Effector memory CD4-positive, alpha-beta T cell (primary cell): Measurements from ENCODE around the gene KREMEN2.

ENCODE experiments used
- DNase-seq, 3 donors: peaks; one replicate each; pipeline ENCODE4 v3.0.0-alpha.2; 2020
- H3K27ac ChIP-seq: 2 replicates; pipeline ENCODE4 v1.7.0; 2013; ENCODE audit warnings: mild to moderate bottlenecking, low read length, moderate library complexity; ENCODE audit not compliant: insufficient read depth, poor library complexity, severe bottlenecking
- H3K27me3 ChIP-seq: replicated peaks from 2 replicates; pipeline ENCODE4 v1.7.0; 2013; ENCODE audit warnings: mild to moderate bottlenecking, low read length; ENCODE audit not compliant: insufficient read depth, control insufficient read depth, poor library complexity, severe bottlenecking
- H3K36me3 ChIP-seq: 2 replicates; pipeline ENCODE4 v1.7.0; 2013; ENCODE audit warnings: mild to moderate bottlenecking, low read length, moderate library complexity; ENCODE audit not compliant: control insufficient read depth, insufficient read depth
- H3K4me1 ChIP-seq: 2 replicates; pipeline ENCODE4 v1.7.0; 2013; ENCODE audit warnings: low read length, mild to moderate bottlenecking; ENCODE audit not compliant: control insufficient read depth, insufficient read depth, poor library complexity, severe bottlenecking
- H3K4me3 ChIP-seq: 2 replicates; pipeline ENCODE4 v1.7.0; 2013; ENCODE audit warnings: low read length, low read depth, mild to moderate bottlenecking; ENCODE audit not compliant: insufficient read depth, poor library complexity, severe bottlenecking
- H3K9me3 ChIP-seq: 2 replicates; pipeline ENCODE4 v1.7.0; 2013; ENCODE audit warnings: mild to moderate bottlenecking, low read length, moderate library complexity; ENCODE audit not compliant: control insufficient read depth
- total RNA-seq, 3 donors: gene quantifications; one replicate each; lab custom pipeline; 2026; lab: John Stamatoyannopoulos, UW

The KREMEN2 gene, protein sequence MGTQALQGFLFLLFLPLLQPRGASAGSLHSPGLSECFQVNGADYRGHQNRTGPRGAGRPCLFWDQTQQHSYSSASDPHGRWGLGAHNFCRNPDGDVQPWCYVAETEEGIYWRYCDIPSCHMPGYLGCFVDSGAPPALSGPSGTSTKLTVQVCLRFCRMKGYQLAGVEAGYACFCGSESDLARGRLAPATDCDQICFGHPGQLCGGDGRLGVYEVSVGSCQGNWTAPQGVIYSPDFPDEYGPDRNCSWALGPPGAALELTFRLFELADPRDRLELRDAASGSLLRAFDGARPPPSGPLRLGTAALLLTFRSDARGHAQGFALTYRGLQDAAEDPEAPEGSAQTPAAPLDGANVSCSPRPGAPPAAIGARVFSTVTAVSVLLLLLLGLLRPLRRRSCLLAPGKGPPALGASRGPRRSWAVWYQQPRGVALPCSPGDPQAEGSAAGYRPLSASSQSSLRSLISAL
- total RNA-seq = 0 to 0.09 (median 0) reads per million in 3 donors

DNA sequence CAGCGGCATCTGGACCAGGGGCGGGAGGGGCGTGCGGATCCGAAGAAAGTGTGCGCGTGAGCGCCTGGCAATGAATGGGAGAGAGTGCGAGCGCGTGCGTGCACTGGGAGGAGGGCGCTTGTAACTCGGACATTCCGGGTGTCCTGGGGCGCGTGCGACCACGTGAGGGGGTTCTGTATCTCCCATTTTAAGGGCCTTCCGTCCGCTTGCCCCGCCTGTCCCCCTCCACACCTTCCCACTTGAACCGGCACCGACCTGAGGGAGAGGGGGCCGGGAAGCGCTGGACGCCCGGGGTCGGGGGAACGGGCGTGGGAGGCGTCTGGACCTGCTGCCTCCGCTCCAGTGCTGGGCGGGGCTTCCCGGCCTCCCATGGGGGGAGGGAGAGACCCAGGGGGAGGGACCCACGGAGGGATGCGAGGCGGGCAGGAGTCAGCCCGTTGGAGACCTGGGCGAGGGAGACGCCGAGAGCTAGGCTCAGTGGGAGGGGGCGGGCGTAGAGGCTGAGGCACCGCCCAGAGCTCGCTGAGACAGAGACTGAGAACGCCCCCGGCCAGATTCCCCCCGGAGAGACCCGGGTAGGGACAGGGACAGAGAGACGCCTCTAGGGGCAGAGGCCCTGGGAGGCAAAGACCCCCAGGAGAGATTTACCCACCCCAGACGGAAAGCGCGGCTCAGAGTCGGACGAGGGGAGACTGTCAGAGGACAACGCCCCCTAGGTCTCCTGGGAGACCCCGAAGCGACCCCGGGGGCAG is at the start of gene KREMEN2:
Gene KREMEN2, plus strand, starts transcription at position 553 of the 752 bp plus-strand sequence. CDS start 246 bp downstream, outside the sequence.
- Histone ChIP-seq H3K27me3 (peaks cover 70% of the 10 kb centered on the region), H3K4me1 (peaks cover 61% of the 10 kb centered on the region), H3K9me3 (no peaks in the 10 kb centered on the region), H3K27ac (no peak within 1 kb of the TSS), H3K36me3 (no peaks in the 10 kb centered on the region), H3K4me3 (peak within 1 kb of the TSS; percentile 49)
- DNase-seq = no peak

DNA sequence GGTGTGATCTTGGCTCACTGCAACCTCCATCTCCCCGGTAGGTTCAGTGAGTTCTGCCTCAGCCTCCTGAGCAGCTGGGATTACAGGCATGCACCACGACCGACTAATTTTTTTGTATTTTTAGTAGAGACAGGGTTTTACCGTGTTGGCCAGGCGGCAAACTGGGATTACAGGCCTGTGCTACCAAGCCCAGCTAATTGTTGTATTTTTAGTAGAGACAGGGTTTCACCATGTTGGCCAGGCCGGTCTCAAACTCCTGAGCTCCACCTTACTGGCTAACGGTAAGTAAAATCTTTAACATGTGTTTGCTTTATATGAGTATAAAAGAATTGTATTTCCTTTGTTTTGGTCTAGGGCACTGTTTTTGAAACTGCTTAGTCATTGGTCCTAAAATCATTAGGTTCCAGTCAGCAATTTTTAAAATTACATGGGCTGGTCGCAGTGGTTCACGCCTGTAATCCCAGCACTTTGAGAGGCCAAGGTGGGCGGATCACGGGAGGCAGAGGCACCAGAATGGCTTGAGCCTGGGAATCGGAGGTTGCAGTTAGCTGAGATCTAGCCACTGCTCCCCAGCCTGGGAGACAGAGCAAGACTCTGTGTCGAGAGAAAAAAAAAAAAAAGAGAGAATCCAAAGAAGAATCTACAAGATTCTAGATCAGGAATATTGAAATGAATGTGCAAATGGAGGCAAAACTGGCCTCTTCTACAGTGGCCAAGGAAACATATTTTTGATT is 48.7 kb upstream of the KREMEN2 start:
- H3K27me3 ChIP-seq = no peaks in the 10 kb centered on the region
- H3K27ac ChIP-seq = no peak overlapping the region
- H3K4me1 ChIP-seq = peaks cover 13% of the 10 kb centered on the region
- DNase-seq = no peak
- H3K4me3 ChIP-seq = no peak overlapping the region
- H3K36me3 ChIP-seq = peaks cover 8% of the 10 kb centered on the region
- no peaks in the 10 kb centered on the region for H3K9me3 ChIP-seq

DNA sequence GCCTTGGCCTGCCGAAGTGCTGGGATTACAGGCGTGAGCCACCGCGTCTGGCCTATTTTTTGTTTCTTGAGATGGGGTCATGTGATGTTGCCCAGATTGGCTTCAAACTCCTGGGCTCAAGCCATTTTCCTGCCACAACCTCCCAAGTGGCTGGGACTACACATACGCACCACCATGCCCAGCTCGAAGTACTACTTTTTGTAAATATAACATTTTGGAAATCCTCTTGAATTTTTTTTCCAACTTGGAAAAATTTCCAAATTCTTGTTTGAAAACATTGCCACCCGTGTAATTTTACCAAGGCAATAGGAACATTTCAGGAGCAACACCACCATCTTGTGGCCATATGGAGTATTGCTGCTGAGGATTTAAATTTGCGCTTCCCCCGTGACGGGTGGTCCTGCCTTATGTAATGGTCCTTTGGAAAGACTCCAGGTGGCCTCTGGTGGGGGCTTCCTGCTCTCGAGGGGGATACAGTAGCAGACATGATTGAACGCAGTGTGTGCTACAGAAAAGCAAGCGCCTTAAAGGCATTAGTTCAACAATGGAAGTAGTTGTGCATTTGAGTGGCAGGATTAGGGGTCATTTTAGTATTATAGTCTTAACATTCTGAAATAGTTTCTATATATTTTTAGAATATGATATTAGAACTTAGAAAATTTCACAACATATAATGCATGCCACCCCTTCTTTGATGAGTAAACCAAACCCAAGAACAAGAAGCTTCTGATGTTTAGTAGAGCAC is 44.4 kb upstream of the KREMEN2 start:
- peak; percentile 37 to 51 (median 39) for DNase-seq
- Histone ChIP-seq H3K36me3 (peaks cover 3% of the 10 kb centered on the region), H3K27ac (no peak overlapping the region)

DNA sequence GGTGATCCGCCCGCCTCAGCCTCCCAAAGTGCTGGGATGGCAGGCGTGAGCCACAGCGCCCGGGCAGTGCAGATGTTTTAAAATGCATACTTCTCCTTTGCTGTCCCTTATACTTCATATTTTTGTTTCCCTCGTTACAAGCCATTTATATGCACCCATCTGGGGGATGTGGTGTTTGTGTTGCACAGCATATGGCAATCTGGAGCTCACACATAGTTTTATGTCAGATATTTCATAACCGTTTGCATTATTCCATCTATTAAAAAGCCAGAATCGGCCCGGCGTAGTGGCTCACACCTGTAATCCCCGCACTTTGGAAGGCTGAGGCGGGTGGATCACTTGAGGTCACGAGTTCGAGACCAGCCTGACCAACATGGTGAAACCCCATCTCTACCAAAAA is 40.6 kb upstream of the KREMEN2 start:
- Histone ChIP-seq H3K4me3 (no peak overlapping the region), H3K27ac (no peak overlapping the region), H3K4me1 (no peaks in the 10 kb centered on the region), H3K27me3 (no peaks in the 10 kb centered on the region), H3K36me3 (peaks cover 3% of the 10 kb centered on the region), H3K9me3 (no peaks in the 10 kb centered on the region)
- no peak for DNase-seq

More for the DNA sequence above, 44.4 kb upstream of the KREMEN2 start:
- H3K4me1 ChIP-seq = no peaks in the 10 kb centered on the region
- H3K9me3 ChIP-seq = no peaks in the 10 kb centered on the region
- no peaks in the 10 kb centered on the region for H3K27me3 ChIP-seq
- H3K4me3 ChIP-seq = no peak overlapping the region

DNA sequence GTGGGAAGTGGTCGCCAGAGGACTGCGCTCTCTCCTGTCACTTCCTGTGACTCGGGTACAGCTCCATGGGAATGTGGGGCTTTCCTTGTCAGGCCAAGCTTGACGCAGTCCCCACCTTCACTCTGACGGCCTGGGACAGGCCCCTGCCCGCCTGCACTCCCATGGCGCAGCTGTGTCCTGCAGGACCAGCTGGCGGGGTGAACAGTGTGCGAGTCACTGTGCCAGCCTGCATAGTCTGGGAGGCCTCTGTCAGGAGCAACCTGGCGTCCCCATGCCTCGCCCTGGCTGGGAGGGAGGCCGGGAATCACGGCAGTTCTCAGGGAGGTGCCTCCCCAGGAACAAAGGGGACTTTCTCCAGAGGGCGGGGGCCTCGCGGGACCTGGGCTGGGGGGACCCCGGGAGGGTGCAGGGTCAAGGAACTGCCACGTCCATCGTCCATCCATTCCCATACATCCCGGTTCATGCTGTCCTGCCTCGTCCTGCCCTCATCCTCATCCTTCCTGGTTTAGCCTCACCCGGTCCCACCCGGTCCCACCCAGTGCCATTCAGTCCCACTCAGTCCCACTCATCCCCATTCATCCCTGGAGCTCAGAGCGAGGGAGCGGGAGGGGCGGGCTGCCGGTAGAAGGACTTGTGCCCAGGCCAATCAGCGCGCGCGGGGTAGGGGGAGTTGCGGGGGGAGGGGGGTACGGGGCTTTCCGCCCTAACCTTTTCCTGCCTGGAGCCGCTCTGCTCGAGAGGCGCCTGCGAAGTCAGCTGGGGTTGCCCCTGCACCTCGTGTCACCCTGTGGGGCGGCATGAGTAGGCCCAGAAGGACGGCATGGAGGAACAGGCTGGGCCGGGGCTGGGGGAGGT is 38.9 kb upstream of the KREMEN2 start:
- Histone ChIP-seq H3K4me1 (no peaks in the 10 kb centered on the region), H3K27me3 (no peaks in the 10 kb centered on the region), H3K9me3 (no peaks in the 10 kb centered on the region), H3K27ac (no peak overlapping the region), H3K36me3 (peaks cover 9% of the 10 kb centered on the region), H3K4me3 (no peak overlapping the region)
- no peak for DNase-seq

DNA sequence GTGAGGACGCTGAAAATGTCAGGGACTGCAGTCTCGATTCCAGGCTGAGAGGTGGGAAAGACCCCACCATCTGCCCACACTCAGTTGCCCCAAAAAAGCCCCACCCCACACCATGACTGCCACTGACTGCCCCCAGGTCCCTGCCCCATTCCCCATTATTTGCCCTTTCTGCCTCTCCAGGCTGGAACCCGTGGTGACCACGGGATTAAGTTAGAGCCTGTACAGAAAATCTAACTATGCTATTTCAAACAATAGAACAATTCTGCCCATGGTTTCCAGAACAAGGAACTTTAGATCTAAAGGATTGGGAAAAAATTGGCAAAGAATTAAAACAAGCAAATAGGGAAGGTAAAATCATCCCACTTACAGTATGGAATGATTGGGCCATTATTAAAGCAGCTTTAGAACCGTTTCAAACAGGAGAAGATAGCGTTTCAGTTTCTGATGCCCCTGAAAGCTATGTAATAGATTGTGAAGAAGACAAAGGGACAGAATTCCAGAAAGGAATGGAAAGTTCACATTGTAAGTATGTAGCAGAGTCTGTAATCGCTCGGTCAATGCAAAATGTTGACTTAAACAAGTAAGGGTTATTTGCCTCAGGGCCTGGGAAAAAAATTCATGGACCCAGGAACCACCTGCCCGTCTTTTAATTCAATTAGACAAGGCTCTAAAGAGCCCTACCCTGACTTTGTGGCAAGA is 38.0 kb upstream of the KREMEN2 start:
- Histone ChIP-seq H3K36me3 (peaks cover 15% of the 10 kb centered on the region), H3K27ac (no peak overlapping the region), H3K9me3 (no peaks in the 10 kb centered on the region)

DNA sequence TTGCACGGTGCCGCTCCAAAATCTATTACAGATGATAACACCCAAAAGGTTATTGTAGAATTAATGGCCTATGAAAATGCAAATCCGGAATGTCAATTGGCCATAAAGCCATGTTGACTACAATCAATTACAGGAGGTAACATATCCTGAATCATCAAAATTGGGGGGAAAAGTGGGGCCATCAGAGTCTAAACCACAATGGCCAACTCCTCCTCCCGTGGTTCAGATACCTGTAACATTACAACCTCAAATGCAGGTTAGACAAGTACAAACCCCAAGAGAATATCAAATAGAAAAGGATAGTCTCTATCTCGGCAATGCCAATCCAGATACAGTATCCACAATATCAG is 37.5 kb upstream of the KREMEN2 start:
- no peaks in the 10 kb centered on the region for H3K4me1 ChIP-seq
- peaks cover 15% of the 10 kb centered on the region for H3K36me3 ChIP-seq
- no peaks in the 10 kb centered on the region for H3K27me3 ChIP-seq
- H3K27ac ChIP-seq = no peak overlapping the region
- no peak for DNase-seq
- no peak overlapping the region for H3K4me3 ChIP-seq
- H3K9me3 ChIP-seq = no peaks in the 10 kb centered on the region

More for the DNA sequence above, 38.0 kb upstream of the KREMEN2 start:
- Histone ChIP-seq H3K4me3 (no peak overlapping the region), H3K27me3 (no peaks in the 10 kb centered on the region), H3K4me1 (no peaks in the 10 kb centered on the region)
- no peak for DNase-seq

DNA sequence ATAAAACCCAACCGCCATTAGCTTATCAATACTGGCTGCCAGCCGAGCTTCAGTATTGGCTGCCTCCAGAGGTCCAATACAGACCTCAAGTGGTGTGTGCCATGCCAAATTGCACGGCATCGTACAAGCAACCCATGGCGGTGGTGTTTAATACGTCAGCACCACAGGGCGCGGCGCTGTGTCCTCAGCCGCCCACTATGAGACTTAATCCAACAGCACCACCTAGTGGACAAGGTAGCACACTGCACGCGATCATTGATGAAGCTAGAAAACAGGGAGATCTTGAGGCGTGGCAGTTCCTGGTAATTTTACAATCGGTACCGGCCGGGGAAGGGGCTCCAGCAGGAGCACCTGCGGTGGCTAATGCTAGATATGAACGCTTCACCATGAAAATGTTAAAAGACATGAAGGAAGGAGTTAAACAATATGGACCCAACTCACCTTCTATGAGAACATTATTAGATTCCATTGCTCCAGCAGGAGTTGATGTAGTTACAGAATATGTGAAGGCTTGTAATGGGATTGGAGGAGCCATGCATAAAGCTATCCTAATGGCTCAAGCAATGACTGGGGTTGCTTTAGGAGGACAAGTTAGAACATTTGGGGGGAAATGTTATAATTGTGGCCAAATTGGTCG is 36.9 kb upstream of the KREMEN2 start:
- Histone ChIP-seq H3K4me1 (no peaks in the 10 kb centered on the region), H3K36me3 (peaks cover 15% of the 10 kb centered on the region), H3K27me3 (no peaks in the 10 kb centered on the region), H3K9me3 (no peaks in the 10 kb centered on the region), H3K27ac (no peak overlapping the region), H3K4me3 (no peak overlapping the region)
- DNase-seq = peak; percentile 74 to 83 (median 76)
